Heart left ventricle (tissue), 13 donors: ENCODE results near the gene KRT7.

Source experiments
- POLR2A ChIP-seq, 2 donors: fragments of 450-650 bp; IDR thresholded peaks; one replicate each; pipeline ENCODE4 v1.6.1; 2017; ENCODE audit warnings: antibody characterized with exemption in 2 of 2, mild to moderate bottlenecking in 2 of 2, moderate library complexity in 2 of 2
- TF ChIP-seq, protein P1 (sequence below), 12 donors: fragments of 200-600 bp; sonication (generic) in 4 of 12; IDR thresholded peaks; one replicate each; pipeline versions ENCODE4 v1.5.0 to v1.8.0; 2018 to 2022; ENCODE audit warnings: antibody characterized with exemption in 12 of 12, mild to moderate bottlenecking in 5 of 12
- donor health status: ischemic (EF 13 %, LVEDD 7.1; RV severe dilation, severe dysfunction).
- donor health status: DM: no; HTN: yes; CAD: no.
- donor health status: DM: no; HTN: no; CAD: no.
- donor health status: ischemic (EF 25% LVEDD 6.9; RV normal size, moderate dysfunction).
- donor health status: ischemic (EF 25% LVEDD 5.7; RV mildly dilated, moderate dysfunction).
- donor health status: ischemic (EF 35%, LVEDD 5.7; RV mildly dilated, moderate dysfunction).
- donor health status: nonischemic (EF 11% LVEDD 7.7; RV severe dilation, severe dysfunction).
- donor health status: DM: yes; HTN: yes; CAD: no.
- donor health status: PGD.
- donor health status: ischemic (EF 29% LVEDD 5.4; RV normal size, mild dysfunction).
- donor health status: nonischemic (EF 23%, LVEDD 6.1; RV moderate dilation, normal function).

DNA sequence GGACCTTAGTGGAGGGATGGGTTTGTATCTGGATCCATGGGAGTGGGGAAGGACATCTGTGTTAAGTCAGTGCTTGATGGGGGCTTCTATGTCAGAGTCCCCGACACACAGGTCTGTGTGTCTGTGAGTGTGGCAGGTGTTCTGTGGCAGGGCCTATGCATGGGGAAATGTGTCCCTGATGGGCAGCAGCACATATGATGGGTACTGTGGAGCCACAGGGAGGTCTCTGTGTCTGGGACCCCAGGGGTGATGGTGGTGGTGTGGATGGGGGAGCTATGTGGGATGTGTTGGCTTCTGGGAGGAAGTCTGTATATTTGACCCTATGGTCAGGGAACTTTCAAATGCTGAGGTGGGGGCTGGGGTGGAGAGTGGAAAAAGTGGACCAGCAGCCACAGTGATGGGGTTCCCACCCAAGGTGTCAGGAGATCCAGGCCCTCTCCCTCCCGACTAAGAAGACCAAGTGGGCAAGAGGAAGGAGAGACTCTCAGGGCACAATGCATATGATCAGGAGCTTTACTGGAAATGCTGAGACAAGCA lies 16.5 kb downstream of the KRT7 start:
- TF ChIP-seq, protein P1, sequence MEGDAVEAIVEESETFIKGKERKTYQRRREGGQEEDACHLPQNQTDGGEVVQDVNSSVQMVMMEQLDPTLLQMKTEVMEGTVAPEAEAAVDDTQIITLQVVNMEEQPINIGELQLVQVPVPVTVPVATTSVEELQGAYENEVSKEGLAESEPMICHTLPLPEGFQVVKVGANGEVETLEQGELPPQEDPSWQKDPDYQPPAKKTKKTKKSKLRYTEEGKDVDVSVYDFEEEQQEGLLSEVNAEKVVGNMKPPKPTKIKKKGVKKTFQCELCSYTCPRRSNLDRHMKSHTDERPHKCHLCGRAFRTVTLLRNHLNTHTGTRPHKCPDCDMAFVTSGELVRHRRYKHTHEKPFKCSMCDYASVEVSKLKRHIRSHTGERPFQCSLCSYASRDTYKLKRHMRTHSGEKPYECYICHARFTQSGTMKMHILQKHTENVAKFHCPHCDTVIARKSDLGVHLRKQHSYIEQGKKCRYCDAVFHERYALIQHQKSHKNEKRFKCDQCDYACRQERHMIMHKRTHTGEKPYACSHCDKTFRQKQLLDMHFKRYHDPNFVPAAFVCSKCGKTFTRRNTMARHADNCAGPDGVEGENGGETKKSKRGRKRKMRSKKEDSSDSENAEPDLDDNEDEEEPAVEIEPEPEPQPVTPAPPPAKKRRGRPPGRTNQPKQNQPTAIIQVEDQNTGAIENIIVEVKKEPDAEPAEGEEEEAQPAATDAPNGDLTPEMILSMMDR (IDR thresholded peaks at IDR 0.05): no peak
- no peak for TF ChIP-seq POLR2A (IDR thresholded peaks at IDR 0.05)
